Fibroblast of skin of right quadriceps (primary cell): ENCODE data around the gene TRMT11.

Experiments used
- DNase-seq: peaks from one replicate; pipeline ENCODE4 v3.0.0-alpha.2; 2013

Gene TRMT11

GRCh38 chr6:125994670-125995488 is 8.5 kb downstream of the TRMT11 start:
- no peak for DNase-seq

- DNase-seq, result peak; percentile 57
Measured at GRCh38 chr6:125995972-125996580, 9.7 kb downstream of the TRMT11 start.

- no peak for DNase-seq
Measured at GRCh38 chr6:126002755-126003679, 16.7 kb downstream of the TRMT11 start.

- no peak for DNase-seq
Measured at GRCh38 chr6:126007800-126008199, 21.5 kb downstream of the TRMT11 start.

GRCh38 chr6:126010040-126010439 is 23.7 kb downstream of the TRMT11 start:
- no peak for DNase-seq

- peak; percentile 76 for DNase-seq
Measured at GRCh38 chr6:126015863-126016262, 29.5 kb downstream of the TRMT11 start.

- DNase-seq, result no peak
Measured at GRCh38 chr6:126016591-126016990, 30.3 kb downstream of the TRMT11 start.

- DNase-seq, result no peak
Measured at GRCh38 chr6:126017668-126018067, 31.3 kb downstream of the TRMT11 start.

GRCh38 chr6:126020305-126021050 is 34.1 kb downstream of the TRMT11 start:
- DNase-seq, result peak; percentile 32

- peak; percentile 17 for DNase-seq
Measured at GRCh38 chr6:126023474-126023873, 37.1 kb downstream of the TRMT11 start.

GRCh38 chr6:126026001-126026400 is 39.7 kb downstream of the TRMT11 start:
- no peak for DNase-seq

- peak; percentile 26 for DNase-seq
Measured at GRCh38 chr6:126027601-126028000, 41.3 kb downstream of the TRMT11 start.

GRCh38 chr6:126030045-126030444 is 43.7 kb downstream of the TRMT11 start:
- DNase-seq, result no peak

- peak; percentile 86 for DNase-seq
Measured at GRCh38 chr6:126033696-126034095, 47.4 kb downstream of the TRMT11 start.

GRCh38 chr6:126034656-126035055 is 48.3 kb downstream of the TRMT11 start:
- DNase-seq, result no peak

- no peak for DNase-seq
Measured at GRCh38 chr6:126035764-126036163, 49.4 kb downstream of the TRMT11 start.

GRCh38 chr6:126038234-126038633 is 51.9 kb downstream of the TRMT11 start:
- no peak for DNase-seq

- DNase-seq, result peak; percentile 47
Measured at GRCh38 chr6:126039284-126039683, 52.9 kb downstream of the TRMT11 start.

- DNase-seq, result no peak
Measured at GRCh38 chr6:126040394-126040793, 54.1 kb downstream of the TRMT11 start.

GRCh38 chr6:126040826-126041225 is 54.5 kb downstream of the TRMT11 start:
- DNase-seq, result peak; percentile 61

- DNase-seq, result no peak
Measured at GRCh38 chr6:126041516-126041915, 55.2 kb downstream of the TRMT11 start.

- no peak for DNase-seq
Measured at GRCh38 chr6:126042001-126042419, 55.7 kb downstream of the TRMT11 start.

- DNase-seq, result no peak
Measured at GRCh38 chr6:126047648-126048047, 61.3 kb downstream of the TRMT11 start.
